GM19372 (cell line): ENCODE results near the gene HBS1L.

ENCODE experiments used
- ATAC-seq: cut with Tn5 transposase; IDR thresholded peaks from one replicate; pipeline ENCODE4 v1.9.1; 2021; ENCODE audit warnings: mild to moderate bottlenecking, low read depth, moderate library complexity; ENCODE audit not compliant: unreplicated experiment

Gene HBS1L

DNA sequence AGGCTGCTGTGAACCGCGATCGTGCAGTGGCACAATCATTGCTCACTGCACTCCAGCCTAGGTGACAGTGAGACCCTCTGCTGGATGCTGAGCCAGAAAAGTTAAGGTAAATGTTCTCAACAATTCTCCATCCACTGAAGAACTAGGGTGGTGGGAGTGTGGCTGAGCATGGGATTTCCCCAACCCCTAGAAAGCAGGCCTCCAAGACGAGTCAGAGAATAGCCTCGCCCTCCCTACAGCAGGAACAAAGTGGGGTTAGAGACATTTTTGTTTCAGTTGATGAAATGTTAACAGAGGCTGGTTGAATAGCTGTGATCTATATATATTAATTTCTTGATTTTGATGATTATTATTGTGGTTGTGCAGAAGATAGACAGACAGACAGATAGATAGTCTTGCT lies 98.6 kb downstream of the HBS1L start:
- no peak for ATAC-seq

DNA sequence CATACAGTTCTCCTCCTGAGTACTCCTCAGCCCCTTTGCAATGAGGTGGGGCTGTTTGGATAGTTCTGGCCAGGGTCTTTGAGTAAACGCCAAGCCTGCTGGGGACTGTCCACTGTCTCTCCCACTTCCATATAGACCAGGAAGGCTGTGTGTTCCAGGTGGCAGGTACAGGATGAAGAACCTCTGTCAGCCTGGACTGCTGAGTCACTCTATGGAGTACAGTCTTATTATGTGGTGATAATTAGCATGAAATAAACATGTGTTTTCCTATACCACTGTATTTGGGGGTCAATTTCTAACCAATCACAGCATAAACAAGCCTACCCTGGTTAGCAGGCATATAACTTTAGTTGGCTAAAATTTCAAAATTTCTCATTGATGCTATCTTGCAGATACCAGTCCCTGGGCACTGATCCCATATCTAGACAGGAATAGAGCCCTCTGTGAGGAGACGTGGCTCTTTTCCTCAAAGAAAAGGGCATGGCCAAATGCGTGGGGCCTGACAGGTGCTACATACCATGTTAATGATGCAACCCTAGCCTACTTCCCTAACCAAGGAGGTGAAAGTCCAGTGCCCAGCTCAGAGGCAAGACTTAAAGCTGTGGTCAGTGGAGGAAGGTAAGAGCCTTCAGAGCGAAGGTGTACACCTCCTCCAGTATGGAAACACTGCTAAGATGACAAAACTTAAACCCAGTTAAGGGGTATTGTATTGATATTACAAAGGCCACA lies 100.2 kb downstream of the HBS1L start:
- no peak for ATAC-seq

DNA sequence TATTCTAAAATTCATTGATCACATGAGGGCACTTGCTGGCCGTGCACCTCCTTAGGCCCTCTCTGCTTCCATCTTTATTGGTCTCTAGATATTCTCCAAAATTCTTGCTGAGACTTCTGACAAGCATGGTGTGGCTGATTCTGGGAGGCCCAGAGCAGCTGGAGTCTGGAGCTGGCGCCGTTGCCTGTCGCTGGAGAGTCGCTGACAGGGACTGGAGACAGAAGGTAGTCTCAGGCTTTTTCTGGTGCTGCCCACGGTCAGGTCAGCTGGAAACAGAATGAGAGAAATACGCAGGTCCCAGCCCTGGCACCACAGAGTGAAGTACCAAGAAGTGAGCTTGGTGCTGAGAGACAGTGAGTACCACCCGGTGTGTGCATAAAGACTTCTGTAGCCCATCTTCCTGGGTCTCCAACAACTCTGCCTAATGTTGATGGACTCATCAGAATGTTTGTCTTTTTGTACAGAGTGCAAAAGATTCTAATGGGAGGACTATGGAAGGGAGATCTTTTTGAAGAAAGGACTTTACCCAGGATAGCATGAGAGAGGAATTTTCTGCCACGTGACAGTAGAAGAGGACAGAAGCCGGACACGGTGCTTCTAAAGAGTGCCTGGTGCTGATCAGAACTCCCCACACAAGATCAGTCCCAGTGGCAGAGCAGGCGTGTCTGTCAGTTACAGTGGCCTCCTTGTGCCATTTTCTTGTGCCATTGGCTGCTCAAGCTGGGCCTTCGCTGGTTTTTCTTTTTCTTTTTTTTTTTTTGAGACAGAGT lies 102.9 kb downstream of the HBS1L start:
- ATAC-seq = no peak

GRCh38 chr6:134950482-134950881 lies 104.1 kb downstream of the HBS1L start:
- no peak for ATAC-seq

DNA sequence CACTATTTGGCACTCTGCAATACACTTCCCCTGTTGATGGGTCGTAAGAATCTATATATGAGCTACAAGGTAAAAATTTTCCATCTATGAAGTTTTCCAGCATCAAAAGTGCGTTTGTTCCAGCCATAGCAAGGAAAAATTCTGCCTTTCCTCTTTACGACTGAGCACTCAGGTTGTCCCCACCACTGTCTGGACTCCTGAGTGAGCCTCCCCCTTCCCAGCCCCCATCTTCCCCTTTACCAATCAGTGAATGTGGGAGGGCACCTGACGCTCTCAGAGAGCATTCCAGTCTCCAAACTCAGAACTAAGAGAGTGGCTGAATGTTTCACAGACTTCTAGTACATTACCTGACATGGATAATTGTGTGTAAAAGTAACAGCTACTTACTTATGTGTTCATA lies 104.7 kb downstream of the HBS1L start, which contains the start of gene ALDH8A1:
Gene ALDH8A1 (minus strand): TSS at position 175 of the 400 bp plus-strand sequence. CDS start 48 bp downstream, at position 127.
- no peak for ATAC-seq

DNA sequence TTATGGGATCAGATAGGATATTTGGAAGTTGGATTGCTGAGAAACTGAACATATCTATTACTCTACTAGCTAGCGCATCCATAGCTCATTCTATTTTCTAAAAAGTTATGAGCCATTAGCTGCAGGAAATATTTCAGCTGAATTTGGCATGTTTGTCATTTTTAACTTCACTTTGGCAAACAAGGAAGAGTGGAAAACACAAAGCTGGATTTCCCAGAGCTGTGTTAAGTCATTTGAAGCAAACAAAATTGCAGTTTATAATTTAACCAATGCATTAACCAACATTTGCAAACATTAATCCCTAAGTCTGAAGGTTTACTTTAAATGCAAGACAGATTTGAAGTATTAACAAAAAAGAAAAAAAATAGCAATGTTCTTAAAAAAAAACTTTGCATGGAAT lies 105.9 kb downstream of the HBS1L start:
- ATAC-seq = no peak

DNA sequence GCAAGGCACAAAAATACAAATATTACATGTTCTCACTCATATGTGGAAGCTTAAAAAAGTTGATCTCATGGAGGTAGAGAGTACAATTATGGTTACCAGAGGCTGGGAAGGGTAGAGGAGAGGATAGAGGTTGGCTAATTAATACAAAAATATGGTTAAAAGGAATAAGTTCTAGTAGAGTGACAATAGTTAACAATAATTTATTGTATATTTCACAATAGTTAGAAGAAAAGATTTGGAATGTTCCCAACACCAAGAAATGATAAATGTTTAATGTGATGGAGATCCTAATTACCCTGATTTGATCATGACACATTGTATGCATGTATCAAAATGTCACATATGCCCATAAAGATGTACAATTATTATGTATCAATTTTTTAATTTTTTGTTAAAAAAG lies 106.5 kb downstream of the HBS1L start:
- no peak for ATAC-seq

- ATAC-seq = no peak
These were observed 109.6 kb downstream of the HBS1L start for GRCh38 chr6:134945045-134945444.

GRCh38 chr6:134943522-134944111 lies 111.0 kb downstream of the HBS1L start:
- no peak for ATAC-seq

DNA sequence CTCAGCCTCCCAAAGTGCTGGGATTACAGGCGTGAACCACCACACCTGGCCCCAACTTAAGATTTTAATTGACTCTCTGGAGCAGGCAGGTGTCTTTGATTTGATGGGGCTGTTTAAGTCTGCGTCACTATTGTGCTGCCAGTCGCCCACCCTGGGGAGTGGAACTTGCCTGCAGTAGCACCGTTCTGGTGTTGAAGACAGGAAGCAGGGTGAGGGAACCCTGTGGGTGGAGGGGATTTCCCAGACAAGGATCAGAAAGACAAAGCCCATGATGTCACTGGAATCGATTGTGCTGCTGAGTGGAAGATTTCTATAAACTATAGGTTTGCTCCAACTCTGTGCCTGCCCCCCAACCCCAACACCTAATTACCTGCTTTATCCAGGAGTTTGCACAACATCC lies 115.7 kb downstream of the HBS1L start:
- ATAC-seq = no peak

GRCh38 chr6:134937426-134937825 lies 117.2 kb downstream of the HBS1L start:
- no peak for ATAC-seq

DNA sequence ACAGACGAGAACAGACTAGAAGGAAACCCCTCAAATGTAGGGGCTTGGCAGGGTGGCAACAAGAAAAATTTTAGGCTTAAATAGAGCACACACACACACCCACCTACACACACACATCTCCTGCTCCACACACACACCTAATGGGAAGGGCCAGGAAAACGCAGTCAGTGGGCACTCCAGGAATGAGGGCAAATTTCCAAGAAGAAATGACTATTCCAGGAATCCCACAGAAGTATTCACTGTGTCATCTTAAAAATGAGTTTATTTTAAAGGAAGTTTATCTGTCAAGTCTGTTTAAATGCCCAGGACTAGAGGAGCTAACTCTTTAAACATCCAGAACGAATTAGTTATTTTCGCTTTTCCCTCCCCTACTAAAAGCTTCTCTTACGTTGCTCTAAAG lies 117.7 kb downstream of the HBS1L start:
- ATAC-seq = no peak

DNA sequence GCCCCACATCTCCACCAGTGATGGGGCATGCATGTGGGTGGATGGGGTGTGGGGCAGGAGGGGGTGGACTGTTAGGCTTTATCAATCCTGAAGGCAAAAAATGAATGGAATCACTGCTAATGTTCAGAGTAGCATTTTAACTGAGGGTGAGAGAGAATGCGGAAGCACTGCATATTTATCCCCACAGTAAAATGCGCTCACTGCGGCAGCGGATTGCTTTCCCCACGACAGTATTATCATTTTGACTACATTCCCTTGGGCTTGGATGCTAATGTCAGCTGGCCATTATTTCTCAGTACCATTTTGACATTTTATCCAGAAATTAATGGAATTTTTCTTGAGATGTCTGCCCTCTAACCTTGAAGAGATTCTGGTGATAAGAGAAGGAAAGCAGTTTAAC lies 118.1 kb downstream of the HBS1L start:
- ATAC-seq = no peak

GRCh38 chr6:134934793-134935485 lies 119.7 kb downstream of the HBS1L start:
- ATAC-seq = no peak

- no peak for ATAC-seq
These were observed 121.8 kb downstream of the HBS1L start for GRCh38 chr6:134932535-134933470.

DNA sequence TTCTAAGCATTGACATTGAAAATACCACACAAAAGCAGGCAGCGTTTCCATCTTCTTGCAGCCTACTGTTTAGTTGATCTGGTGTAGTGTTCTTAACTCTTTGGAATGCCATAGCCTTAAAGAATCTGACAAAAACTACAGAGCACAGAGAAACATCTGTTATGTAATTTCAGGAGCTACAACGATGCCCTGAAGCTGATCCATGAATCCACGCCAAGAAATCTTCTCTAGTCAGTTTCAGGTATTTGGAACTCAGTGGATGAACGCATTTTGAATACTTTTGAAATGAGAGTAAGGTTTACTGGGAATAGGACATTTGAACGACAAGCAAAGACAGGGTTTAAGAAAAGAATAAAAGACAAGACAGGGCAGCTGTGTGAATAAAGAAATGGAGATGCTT lies 122.5 kb downstream of the HBS1L start:
- no peak for ATAC-seq

GRCh38 chr6:134930463-134930862 lies 124.2 kb downstream of the HBS1L start:
- no peak for ATAC-seq

GRCh38 chr6:134928151-134928900 lies 126.3 kb downstream of the HBS1L start:
- ATAC-seq = no peak

DNA sequence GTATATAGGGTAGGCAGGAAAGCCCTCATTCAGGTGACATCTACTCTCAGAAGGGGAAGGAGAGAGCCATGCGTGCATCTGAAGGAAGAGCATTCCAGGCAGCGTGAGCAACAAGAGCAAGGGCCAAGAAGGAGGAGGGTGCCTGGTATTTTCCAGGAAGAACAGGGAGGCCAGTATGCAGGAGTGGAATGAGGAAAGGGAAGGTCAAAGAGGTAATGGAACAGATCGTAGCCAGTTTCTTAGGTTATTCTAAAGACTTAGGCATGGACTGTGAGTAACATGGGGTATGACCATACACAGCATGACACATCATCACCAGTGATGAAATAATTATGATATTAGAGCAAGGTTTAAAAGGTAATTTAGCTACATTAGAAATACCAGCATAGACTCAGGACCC lies 128.8 kb downstream of the HBS1L start:
- ATAC-seq = no peak
